ENCODE results near the gene AIG1.

DNA sequence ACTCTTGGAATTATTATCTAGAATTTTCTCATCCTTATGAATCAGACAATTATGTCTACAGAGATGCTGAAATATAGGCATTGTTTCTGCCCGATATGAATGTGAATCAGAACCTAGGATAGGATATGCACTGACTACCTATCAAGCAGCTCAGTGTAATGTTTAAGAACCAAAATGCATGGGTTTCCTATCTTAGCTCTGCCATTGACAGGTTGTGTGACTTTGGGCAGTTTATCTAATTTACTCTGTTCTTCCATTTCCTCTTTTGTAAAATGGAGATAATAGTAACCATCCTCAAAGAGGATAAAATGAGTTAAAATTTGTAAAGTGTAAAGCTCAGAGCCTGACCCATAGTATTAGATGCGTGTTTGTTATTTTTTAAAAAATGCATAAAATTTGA lies 10.2 kb upstream of the AIG1 start:
- TF ChIP-seq TAF1 (IDR thresholded peaks at IDR 0.05; ENCODE audit: borderline replicate concordance, low read depth, low read length): no peak
- no peak for TF ChIP-seq POLR2A (IDR thresholded peaks at IDR 0.05; ENCODE audit: low read depth, low read length)
- no peak for TF ChIP-seq POLR2AphosphoS5 (IDR thresholded peaks at IDR 0.05; ENCODE audit: low read depth, low read length)

Data from GM12892 (cell line).